ENCODE results near the gene SPPL3.

SPPL3 gene

GRCh38 chr12:120748242-120748641, 155.9 kb downstream of the SPPL3 start:
- TF ChIP-seq RAD21 (IDR thresholded peaks at IDR 0.05; ENCODE audit: low read depth) (no peak), NFIC (IDR thresholded peaks at IDR 0.05) (no peak), EP300 (IDR thresholded peaks at IDR 0.05; ENCODE audit: borderline replicate concordance) (no peak), TEAD4 (IDR thresholded peaks at IDR 0.05) (no peak), MAX (IDR thresholded peaks at IDR 0.05) (no peak), TCF12 (IDR thresholded peaks at IDR 0.05; ENCODE audit: low read depth) (no peak)

DNA sequence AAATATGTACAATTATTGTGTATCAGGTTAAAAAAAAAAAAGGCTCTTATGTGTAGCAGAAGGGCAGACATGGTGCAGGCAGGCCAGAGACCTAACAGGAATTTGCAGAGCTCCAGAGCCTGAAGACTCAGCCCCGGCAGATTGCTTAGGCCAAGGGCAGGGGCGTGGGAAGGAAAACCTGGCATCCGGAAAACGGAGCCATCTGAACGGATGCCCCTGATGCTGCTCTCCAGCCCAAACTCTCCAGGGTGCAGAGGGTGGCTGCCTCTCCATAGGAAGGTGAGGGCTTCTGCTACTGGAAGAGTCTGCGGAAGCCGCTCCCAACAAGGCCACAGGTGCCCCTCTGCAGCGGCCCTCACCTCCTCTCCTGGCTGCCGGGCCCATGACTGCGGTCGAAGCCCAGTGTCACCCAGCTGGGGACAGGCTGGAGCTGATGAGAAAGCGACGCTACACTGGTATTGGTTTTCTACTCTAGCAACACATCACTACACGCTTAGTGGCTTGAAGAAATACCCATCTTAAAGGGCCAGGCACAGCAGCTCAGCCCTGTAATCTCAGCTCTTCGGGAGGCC, 159.2 kb downstream of the SPPL3 start:
- TF ChIP-seq EP300 (IDR thresholded peaks at IDR 0.05; ENCODE audit: borderline replicate concordance) (no peak), USF1 (IDR thresholded peaks at IDR 0.05) (no peak), CEBPB (IDR thresholded peaks at IDR 0.05) (no peak), MAX (IDR thresholded peaks at IDR 0.05) (no peak), REST (IDR thresholded peaks at IDR 0.05; ENCODE audit: low read depth) (no peak), EGR1 (IDR thresholded peaks at IDR 0.05) (no peak), YY1 (IDR thresholded peaks at IDR 0.05; ENCODE audit: low read depth) (no peak), TAF1 (IDR thresholded peaks at IDR 0.05; ENCODE audit: low read depth) (no peak), ZBTB7A (IDR thresholded peaks at IDR 0.05; ENCODE audit: low read depth) (no peak), NFIC (IDR thresholded peaks at IDR 0.05) (no peak)

- no peak for TF ChIP-seq YY1 (IDR thresholded peaks at IDR 0.05; ENCODE audit: low read depth)
- TF ChIP-seq USF1 (IDR thresholded peaks at IDR 0.05): no peak
- TF ChIP-seq REST (IDR thresholded peaks at IDR 0.05; ENCODE audit: low read depth): no peak
- no peak for TF ChIP-seq CREB1 (IDR thresholded peaks at IDR 0.05; ENCODE audit: low read depth)
- no peak for TF ChIP-seq EGR1 (IDR thresholded peaks at IDR 0.05)
- no peak for TF ChIP-seq EP300 (IDR thresholded peaks at IDR 0.05; ENCODE audit: borderline replicate concordance)
- TF ChIP-seq MAX (IDR thresholded peaks at IDR 0.05): no peak
- no peak for TF ChIP-seq TAF1 (IDR thresholded peaks at IDR 0.05; ENCODE audit: low read depth)
- no peak for TF ChIP-seq NFIC (IDR thresholded peaks at IDR 0.05)
Observed at GRCh38 chr12:120741476-120742421, 162.4 kb downstream of the SPPL3 start.

DNA sequence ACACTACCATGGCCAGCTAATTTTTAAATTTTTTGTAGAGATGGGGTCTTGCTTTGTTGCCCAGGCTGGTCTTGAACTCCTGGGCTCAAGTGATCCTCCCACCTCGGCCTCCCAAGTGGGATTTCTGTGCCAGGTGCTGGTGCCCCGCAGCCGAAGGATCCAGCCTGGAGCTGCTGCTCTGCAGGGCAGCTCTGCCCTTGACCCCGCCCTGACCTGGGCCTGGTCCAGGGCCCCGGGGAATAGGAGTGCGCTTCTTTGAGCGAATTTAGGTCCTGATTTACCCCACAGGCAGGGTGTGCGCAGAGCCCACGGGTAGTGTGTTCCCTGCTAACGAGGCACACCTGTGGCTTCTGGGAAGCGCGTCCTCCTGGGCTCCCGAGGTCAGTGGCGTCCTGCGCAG, 163.3 kb downstream of the SPPL3 start:
- TF ChIP-seq EP300 (IDR thresholded peaks at IDR 0.05; ENCODE audit: borderline replicate concordance): no peak
- TF ChIP-seq ZBTB7A (IDR thresholded peaks at IDR 0.05; ENCODE audit: low read depth): no peak
- TF ChIP-seq REST (IDR thresholded peaks at IDR 0.05; ENCODE audit: low read depth): no peak
- TF ChIP-seq CEBPB (IDR thresholded peaks at IDR 0.05): no peak
- TF ChIP-seq TCF12 (IDR thresholded peaks at IDR 0.05; ENCODE audit: low read depth): no peak
- TF ChIP-seq TEAD4 (IDR thresholded peaks at IDR 0.05): no peak
- no peak for TF ChIP-seq RAD21 (IDR thresholded peaks at IDR 0.05; ENCODE audit: low read depth)
- no peak for TF ChIP-seq EGR1 (IDR thresholded peaks at IDR 0.05)
- no peak for TF ChIP-seq NFIC (IDR thresholded peaks at IDR 0.05)
- no peak for TF ChIP-seq CREB1 (IDR thresholded peaks at IDR 0.05; ENCODE audit: low read depth)
- no peak for TF ChIP-seq FOXM1 (IDR thresholded peaks at IDR 0.05; ENCODE audit: borderline replicate concordance, low read depth)
- no peak for TF ChIP-seq TAF1 (IDR thresholded peaks at IDR 0.05; ENCODE audit: low read depth)
- TF ChIP-seq USF1 (IDR thresholded peaks at IDR 0.05): no peak
- TF ChIP-seq YY1 (IDR thresholded peaks at IDR 0.05; ENCODE audit: low read depth): no peak
- no peak for TF ChIP-seq MAX (IDR thresholded peaks at IDR 0.05)
